KMS-11 (cell line): ENCODE results near the gene HOXC5.

Experiments used
- H2AFZ ChIP-seq: fragments of 200-600 bp; sonication (generic); 2 replicates; pipeline ENCODE4 v1.6.1; 2016; ENCODE audit warnings: antibody characterized with exemption, mixed run types, low read depth
- H3K27ac ChIP-seq: fragments of 200-600 bp; sonication (generic); 2 replicates; pipeline ENCODE4 v1.6.1; 2016; ENCODE audit warnings: mild to moderate bottlenecking, mixed run types
- H3K27me3 ChIP-seq: fragments of 200-600 bp; sonication (generic); 2 replicates; pipeline ENCODE4 v1.6.1; 2017; ENCODE audit warnings: mild to moderate bottlenecking, low read depth, mixed run types, moderate library complexity; ENCODE audit not compliant: insufficient read depth
- H3K36me3 ChIP-seq: fragments of 200-600 bp; sonication (generic); 2 replicates; pipeline ENCODE4 v1.6.1; 2017; ENCODE audit warnings: mild to moderate bottlenecking, mixed run types; ENCODE audit not compliant: insufficient read depth
- H3K4me1 ChIP-seq: fragments of 200-600 bp; sonication (generic); 2 replicates; pipeline ENCODE4 v1.6.1; 2016; ENCODE audit warnings: mild to moderate bottlenecking, low read depth, mixed run types; ENCODE audit not compliant: poor library complexity, severe bottlenecking
- H3K4me2 ChIP-seq: fragments of 200-600 bp; sonication (generic); 2 replicates; pipeline ENCODE4 v1.7.0; 2016; ENCODE audit warnings: mild to moderate bottlenecking, mixed run types
- H3K4me3 ChIP-seq: fragments of 200-600 bp; sonication (generic); IDR thresholded peaks from 2 replicates; pipeline ENCODE4 v1.6.1; 2017; ENCODE audit warnings: low read depth, low read length, mixed read lengths; ENCODE audit not compliant: insufficient read depth
- H3K79me2 ChIP-seq: fragments of 200-600 bp; sonication (generic); 2 replicates; pipeline ENCODE4 v1.6.1; 2016; ENCODE audit warnings: low read depth, mixed run types; ENCODE audit not compliant: insufficient read depth
- H3K9ac ChIP-seq: fragments of 200-600 bp; sonication (generic); 2 replicates; pipeline ENCODE4 v1.6.1; 2016; ENCODE audit warnings: mild to moderate bottlenecking, mixed run types
- H4K20me1 ChIP-seq: fragments of 200-600 bp; sonication (generic); 2 replicates; pipeline ENCODE4 v1.6.1; 2016; ENCODE audit warnings: mild to moderate bottlenecking, mixed run types; ENCODE audit not compliant: insufficient read depth
- TF ChIP-seq, protein P1 (sequence below): fragments of 200-600 bp; sonication (generic); conservative IDR thresholded peaks from 2 replicates; pipeline ENCODE4 v1.6.1; 2017; ENCODE audit warnings: low read depth, mild to moderate bottlenecking, antibody characterized with exemption, low read length, moderate library complexity, mixed read lengths

The HOXC5 gene

GRCh38 chr12:53988541-53989226, 44.2 kb upstream of the HOXC5 start:
- Histone ChIP-seq H3K36me3 (no peaks in the 10 kb centered on the region), H3K4me2 (peak overlapping the region; percentile 58), H2AFZ (peak overlapping the region; percentile 0; the same call in 1 of the 2 replicates), H4K20me1 (no peaks in the 10 kb centered on the region), H3K27me3 (peaks cover 98% of the 10 kb centered on the region), H3K9ac (no peak overlapping the region), H3K4me3 (no peak overlapping the region), H3K79me2 (no peaks in the 10 kb centered on the region), H3K27ac (no peak overlapping the region), H3K4me1 (peaks cover 35% of the 10 kb centered on the region)
- TF ChIP-seq, protein P1, sequence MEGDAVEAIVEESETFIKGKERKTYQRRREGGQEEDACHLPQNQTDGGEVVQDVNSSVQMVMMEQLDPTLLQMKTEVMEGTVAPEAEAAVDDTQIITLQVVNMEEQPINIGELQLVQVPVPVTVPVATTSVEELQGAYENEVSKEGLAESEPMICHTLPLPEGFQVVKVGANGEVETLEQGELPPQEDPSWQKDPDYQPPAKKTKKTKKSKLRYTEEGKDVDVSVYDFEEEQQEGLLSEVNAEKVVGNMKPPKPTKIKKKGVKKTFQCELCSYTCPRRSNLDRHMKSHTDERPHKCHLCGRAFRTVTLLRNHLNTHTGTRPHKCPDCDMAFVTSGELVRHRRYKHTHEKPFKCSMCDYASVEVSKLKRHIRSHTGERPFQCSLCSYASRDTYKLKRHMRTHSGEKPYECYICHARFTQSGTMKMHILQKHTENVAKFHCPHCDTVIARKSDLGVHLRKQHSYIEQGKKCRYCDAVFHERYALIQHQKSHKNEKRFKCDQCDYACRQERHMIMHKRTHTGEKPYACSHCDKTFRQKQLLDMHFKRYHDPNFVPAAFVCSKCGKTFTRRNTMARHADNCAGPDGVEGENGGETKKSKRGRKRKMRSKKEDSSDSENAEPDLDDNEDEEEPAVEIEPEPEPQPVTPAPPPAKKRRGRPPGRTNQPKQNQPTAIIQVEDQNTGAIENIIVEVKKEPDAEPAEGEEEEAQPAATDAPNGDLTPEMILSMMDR: no peak

DNA sequence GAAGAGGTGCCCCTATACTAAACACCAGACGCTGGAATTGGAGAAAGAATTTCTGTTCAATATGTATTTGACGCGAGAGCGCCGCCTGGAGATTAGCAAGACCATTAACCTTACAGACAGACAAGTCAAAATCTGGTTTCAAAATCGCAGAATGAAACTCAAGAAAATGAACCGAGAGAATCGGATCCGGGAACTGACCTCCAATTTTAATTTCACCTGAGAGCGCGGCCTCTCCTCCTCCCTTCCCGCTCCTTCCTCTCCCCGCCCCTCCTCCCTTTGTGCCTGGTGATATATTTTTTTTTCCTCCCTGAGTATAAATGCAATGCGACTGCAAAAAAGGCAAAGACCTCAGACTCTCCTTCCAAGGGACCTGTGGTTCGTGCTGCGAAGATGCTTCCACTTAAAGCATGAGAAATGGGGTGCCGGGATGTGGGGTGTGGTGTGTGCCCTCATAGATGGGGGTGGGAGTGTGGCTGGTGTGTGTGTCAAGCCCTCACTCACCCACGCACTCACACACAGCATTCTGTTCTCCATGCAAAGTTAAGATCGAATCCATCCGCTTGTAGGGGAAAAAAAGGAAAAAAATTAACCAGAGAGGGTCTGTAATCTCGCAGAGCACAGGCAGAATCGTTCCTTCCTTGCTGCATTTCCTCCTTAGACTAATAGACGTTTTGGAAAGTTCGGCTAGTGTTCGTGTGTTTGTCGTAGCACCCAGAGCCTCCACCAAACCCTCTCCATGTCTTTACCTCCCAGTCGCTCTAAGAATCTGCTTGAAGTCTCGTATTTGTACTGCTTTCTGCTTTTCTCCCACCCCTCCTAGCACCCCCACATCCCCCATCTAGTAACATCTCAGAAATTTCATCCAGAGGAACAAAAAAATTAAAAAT, 43.4 kb upstream of the HOXC5 start:
- Histone ChIP-seq H3K4me2 (peak overlapping the region; percentile 58), H4K20me1 (no peaks in the 10 kb centered on the region), H3K4me3 (no peak overlapping the region), H3K79me2 (no peaks in the 10 kb centered on the region), H3K4me1 (peaks cover 35% of the 10 kb centered on the region), H3K36me3 (no peaks in the 10 kb centered on the region), H2AFZ (peak overlapping the region; percentile 0; the same call in 1 of the 2 replicates), H3K27ac (no peak overlapping the region), H3K27me3 (peaks cover 98% of the 10 kb centered on the region), H3K9ac (no peak overlapping the region)
- TF ChIP-seq, protein P1: peak; percentile 98

- no peak overlapping the region for H3K9ac ChIP-seq
- H3K27me3 ChIP-seq: peaks cover 100% of the 10 kb centered on the region
- no peak overlapping the region for H3K4me2 ChIP-seq
- TF ChIP-seq, protein P1: 0 out of 2 replicates have a peak, but pooled peaks have one; percentile 28
- H3K27ac ChIP-seq: no peak overlapping the region
- no peaks in the 10 kb centered on the region for H3K36me3 ChIP-seq
- no peaks in the 10 kb centered on the region for H3K79me2 ChIP-seq
- no peak overlapping the region for H3K4me3 ChIP-seq
- H4K20me1 ChIP-seq: no peaks in the 10 kb centered on the region
- H2AFZ ChIP-seq: no peak overlapping the region
- H3K4me1 ChIP-seq: peaks cover 43% of the 10 kb centered on the region
These were observed 42.4 kb upstream of the HOXC5 start for GRCh38 chr12:53990311-53991076.

DNA sequence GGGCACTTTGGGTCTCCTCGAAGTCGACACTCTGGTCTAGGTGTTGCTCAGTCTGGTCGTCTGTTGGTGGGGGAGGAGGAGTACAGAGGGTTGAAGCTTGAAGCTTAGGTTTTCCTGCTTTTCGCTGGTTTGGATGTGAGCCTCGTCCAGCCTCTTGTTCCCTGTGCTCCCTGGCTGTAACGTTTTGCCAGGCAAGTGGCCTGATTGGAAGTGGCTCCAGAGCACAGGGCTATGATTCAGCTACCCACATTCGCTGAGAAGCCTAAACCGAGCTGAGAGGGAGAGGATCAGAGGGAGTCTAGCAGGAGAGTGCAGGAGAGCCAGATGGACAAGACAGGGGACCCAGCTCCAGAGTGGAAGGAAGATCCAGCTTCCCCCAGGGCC, 41.8 kb upstream of the HOXC5 start:
- Histone ChIP-seq H3K27me3 (peaks cover 100% of the 10 kb centered on the region), H3K79me2 (no peaks in the 10 kb centered on the region), H3K4me3 (no peak overlapping the region), H3K4me1 (peaks cover 44% of the 10 kb centered on the region), H3K36me3 (no peaks in the 10 kb centered on the region), H3K9ac (no peak overlapping the region), H2AFZ (no peak overlapping the region), H3K4me2 (no peak overlapping the region; the same call in 1 of the 2 replicates), H3K27ac (no peak overlapping the region), H4K20me1 (no peaks in the 10 kb centered on the region)
- TF ChIP-seq, protein P1: no peak
